GM12878 (cell line): Measurements from ENCODE around the gene KIDINS220.

Experiments used
- BACH1 ChIP-seq: fragments of 450-650 bp; IDR thresholded peaks from 2 replicates; pipeline ENCODE4 v1.6.1; 2017; ENCODE audit warnings: mild to moderate bottlenecking, borderline replicate concordance
- CHD1 ChIP-seq: IDR thresholded peaks from 2 replicates; pipeline ENCODE4 v1.6.1; 2012; ENCODE audit warnings: low read depth, low read length, improper control_type of control experiment
- CTCF ChIP-seq, 3 experiments: IDR thresholded peaks in 2 of 3; conservative IDR thresholded peaks in 1 of 3; 2 replicates each; pipeline ENCODE4 v1.5.1; 2011; ENCODE audit warnings: low read depth in 3 of 3, low read length in 3 of 3, mild to moderate bottlenecking in 3 of 3, control low read depth in 2 of 3, moderate library complexity in 2 of 3, inconsistent platforms in 1 of 3, mixed read lengths in 1 of 3; ENCODE audit not compliant: control insufficient read depth in 2 of 3, insufficient read depth in 1 of 3; ENCODE audit errors: extremely low read depth in 1 of 3
- EP300 ChIP-seq, 2 experiments: fragments of 150-350 bp in 1 of 2; IDR thresholded peaks; 2 replicates each; pipeline ENCODE4 v1.6.1; 2011 to 2012; ENCODE audit warnings: low read depth in 2 of 2, low read length in 2 of 2, borderline replicate concordance in 1 of 2, improper control_type of control experiment in 1 of 2, inconsistent platforms in 1 of 2; ENCODE audit not compliant: control insufficient read depth in 1 of 2
- EZH2 ChIP-seq: IDR thresholded peaks from 2 replicates; pipeline ENCODE4 v1.6.1; 2012; ENCODE audit warnings: low read depth, mild to moderate bottlenecking, control low read depth, inconsistent platforms, low read length, borderline replicate concordance; ENCODE audit not compliant: control insufficient read depth
- HDAC2 ChIP-seq: fragments of 200-600 bp; sonication (generic); IDR thresholded peaks from 2 replicates; pipeline ENCODE4 v1.6.1; 2017
- KDM1A ChIP-seq: fragments of 200-600 bp; sonication (generic); IDR thresholded peaks from 2 replicates; pipeline ENCODE4 v1.6.1; 2016; ENCODE audit warnings: borderline replicate concordance
- MTA3 ChIP-seq: IDR thresholded peaks from 2 replicates; pipeline ENCODE4 v1.6.1; 2012; ENCODE audit warnings: low read length, inconsistent platforms, borderline replicate concordance
- POLR2AphosphoS5 ChIP-seq: IDR thresholded peaks from 2 replicates; pipeline ENCODE4 v1.6.1; 2011; ENCODE audit warnings: mild to moderate bottlenecking, low read length, inconsistent platforms

GRCh38 chr2:8779795-8780671, 57.4 kb downstream of the KIDINS220 start:
- TF ChIP-seq KDM1A: no peak
- no peak for TF ChIP-seq MTA3
- no peak for TF ChIP-seq CTCF (IDR thresholded peaks at IDR 0.05 in 2 of 3, conservative IDR thresholded peaks at IDR 0.05 in 1 of 3; ENCODE audit: control insufficient read depth in 2 of 3, extremely low read depth in 1 of 3, insufficient read depth in 1 of 3, low read depth in 3 of 3, low read length in 3 of 3)
- no peak for TF ChIP-seq EP300 (IDR thresholded peaks at IDR 0.05; ENCODE audit: borderline replicate concordance in 1 of 2, control insufficient read depth in 1 of 2, low read depth in 2 of 2, low read length in 2 of 2)
- no peak for TF ChIP-seq BACH1
- no peak for TF ChIP-seq HDAC2
- no peak for TF ChIP-seq EZH2
- TF ChIP-seq POLR2AphosphoS5: no peak
- TF ChIP-seq CHD1: no peak
